ENCODE measurements around the gene MTHFR. TPM values are rescaled to one million over a fixed set of nuclear protein-coding genes. Genes with fewer than 3 reads are reported as not detected.
"Not testable (repeated sequence)": the region's sequence is repeated elsewhere in the genome, so short reads cannot be mapped to it uniquely, and the experiment has no call there.

Gene MTHFR
- polyA plus RNA-seq, 1 experiment, result 8.4 TPM

GRCh38 chr1:11804666-11805421, 920 bp downstream of the MTHFR start:
- TF ChIP-seq CTCF (IDR thresholded peaks at IDR 0.05; ENCODE audit: insufficient read depth, low read depth, low read length), result no peak
- no peaks in the 10 kb centered on the region for H3K27me3 ChIP-seq (ENCODE audit: control insufficient read depth, insufficient read depth, low read length)
- peak overlapping the region; percentile 75 for H3K4me3 ChIP-seq (ENCODE audit: low read depth, low read length)
- CTCF ChIA-PET, result interaction anchor here (0.5 to 1.5 kb wide), 4 partner anchors 16 to 126 kb away, joined by 3 to 7 read pairs (median 6); no protein-coding TSS in a partner anchor
- DNase-seq (ENCODE audit: low read depth), result no peak
- POLR2A ChIA-PET, result no interaction called here
- peaks cover 12% of the 10 kb centered on the region for H3K36me3 ChIP-seq (ENCODE audit: control insufficient read depth, insufficient read depth, low read length)

- H3K36me3 ChIP-seq (ENCODE audit: control insufficient read depth, insufficient read depth, low read length), result peaks cover 14% of the 10 kb centered on the region
- not testable (repeated sequence) for H3K27me3 ChIP-seq (ENCODE audit: control insufficient read depth, insufficient read depth, low read length); DNase-seq (ENCODE audit: low read depth)
- H3K4me3 ChIP-seq (ENCODE audit: low read depth, low read length), result peak overlapping the region; percentile 9
- POLR2A ChIA-PET, result interaction anchor here (0.8 to 2.0 kb wide), 4 partner anchors 11 to 104 kb away, joined by 4 to 14 read pairs (median 4); no protein-coding TSS in a partner anchor
- CTCF ChIA-PET, result interaction anchor here (0.6 to 1.5 kb wide), 6 partner anchors 15 to 623 kb away, joined by 3 to 7 read pairs (median 3); no protein-coding TSS in a partner anchor
Observed at GRCh38 chr1:11803924-11804665, 1.7 kb downstream of the MTHFR start.

- DNase-seq (ENCODE audit: low read depth), result peak; percentile 91
- H3K36me3 ChIP-seq (ENCODE audit: control insufficient read depth, insufficient read depth, low read length), result peaks cover 13% of the 10 kb centered on the region
- ChIA-PET POLR2A (interaction anchor here (0.8 to 2.0 kb wide), 4 partner anchors 10 to 105 kb away, joined by 4 to 14 read pairs (median 4); no protein-coding TSS in a partner anchor), CTCF (interaction anchor here (0.7 to 1.2 kb wide), 5 partner anchors 14 to 84 kb away, joined by 3 to 4 read pairs (median 3); no protein-coding TSS in a partner anchor)
- H3K4me3 ChIP-seq (ENCODE audit: low read depth, low read length), result peak overlapping the region; percentile 49
- TF ChIP-seq CTCF (IDR thresholded peaks at IDR 0.05; ENCODE audit: insufficient read depth, low read depth, low read length), result no peak
- no peaks in the 10 kb centered on the region for H3K27me3 ChIP-seq (ENCODE audit: control insufficient read depth, insufficient read depth, low read length)
Observed at GRCh38 chr1:11802973-11803885, 2.5 kb downstream of the MTHFR start.

- TF ChIP-seq CTCF (IDR thresholded peaks at IDR 0.05; ENCODE audit: insufficient read depth, low read depth, low read length), result peak; percentile 11; the same call in 1 of the 2 replicates
- no peak for DNase-seq (ENCODE audit: low read depth)
- no peaks in the 10 kb centered on the region for H3K27me3 ChIP-seq (ENCODE audit: control insufficient read depth, insufficient read depth, low read length)
- H3K36me3 ChIP-seq (ENCODE audit: control insufficient read depth, insufficient read depth, low read length), result peaks cover 13% of the 10 kb centered on the region
- ChIA-PET CTCF (interaction anchor here (1.1 to 1.2 kb wide), 2 partner anchors 15 to 83 kb away, joined by 3 read pairs; no protein-coding TSS in a partner anchor), POLR2A (interaction anchor here (2.0 kb wide), 1 partner anchor 12 kb away, joined by 14 read pairs; no protein-coding TSS in a partner anchor)
- peak overlapping the region; percentile 49 for H3K4me3 ChIP-seq (ENCODE audit: low read depth, low read length)
Observed at GRCh38 chr1:11802616-11802972, 3.2 kb downstream of the MTHFR start.

GRCh38 chr1:11800756-11801433, 4.9 kb downstream of the MTHFR start:
- Histone ChIP-seq H3K36me3 (ENCODE audit: control insufficient read depth, insufficient read depth, low read length) (peaks cover 17% of the 10 kb centered on the region), H3K4me3 (ENCODE audit: low read depth, low read length) (no peak overlapping the region), H3K27me3 (ENCODE audit: control insufficient read depth, insufficient read depth, low read length) (no peaks in the 10 kb centered on the region)
- no peak for TF ChIP-seq CTCF (IDR thresholded peaks at IDR 0.05; ENCODE audit: insufficient read depth, low read depth, low read length)
- DNase-seq (ENCODE audit: low read depth), result no peak
- POLR2A ChIA-PET, result no interaction called here
- CTCF ChIA-PET, result no interaction called here
